Left hindlimb (tissue), 1 donor: Measurements from ENCODE around the gene PPP4C.

Experiments
- DNase-seq: peaks from one replicate; pipeline ENCODE4 v3.0.0-alpha.2; 2018

Gene PPP4C

DNA sequence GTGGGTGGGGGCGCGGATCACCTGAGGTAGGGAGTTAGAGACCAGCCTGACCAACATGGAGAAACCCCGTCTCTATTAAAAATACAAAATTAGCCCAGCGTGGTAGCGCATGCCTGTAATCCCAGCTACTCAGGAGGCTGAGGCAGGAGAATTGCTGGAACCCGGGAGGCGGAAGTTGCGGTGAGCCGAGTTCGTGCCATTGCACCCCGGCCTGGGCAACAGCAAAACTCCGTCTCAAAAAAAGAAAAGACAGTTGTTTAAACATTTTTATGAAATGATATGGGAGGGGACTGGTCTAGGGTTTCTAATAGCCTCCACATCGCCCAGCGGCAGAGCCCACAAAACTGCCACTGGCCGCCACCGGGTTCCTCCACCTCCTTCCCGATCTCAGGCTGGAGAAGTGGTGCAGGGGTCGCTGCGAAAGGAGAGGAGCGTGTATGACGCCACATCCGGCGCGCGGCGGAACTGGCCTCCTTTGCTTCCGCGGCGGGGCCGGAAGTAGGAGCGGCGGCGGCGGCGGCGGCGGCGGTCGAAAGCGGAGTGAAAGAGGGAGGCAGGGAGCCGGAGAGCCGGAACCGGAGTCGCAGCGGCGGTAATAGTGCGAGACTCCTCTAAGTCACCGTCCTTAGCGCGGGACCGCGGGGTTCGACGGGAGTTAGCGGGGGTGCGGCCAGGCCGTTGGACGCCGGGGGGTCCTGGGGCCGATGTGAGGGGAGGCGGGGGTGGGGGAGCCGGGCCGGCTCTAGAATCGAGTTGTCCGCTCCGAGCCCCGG is at the start of gene PPP4C:
PPP4C (plus strand) TSS at position 492 of the 773 bp plus-strand sequence. CDS start 384 bp downstream, outside the sequence.
- DNase-seq = peak; percentile 92

- DNase-seq = no peak
These were observed 49.3 kb upstream of the PPP4C start for GRCh38 chr16:30026449-30026848.

- DNase-seq = no peak
These were observed 48.0 kb upstream of the PPP4C start for GRCh38 chr16:30027588-30028437.

- no peak for DNase-seq
These were observed 47.2 kb upstream of the PPP4C start for GRCh38 chr16:30028438-30029076.

DNA sequence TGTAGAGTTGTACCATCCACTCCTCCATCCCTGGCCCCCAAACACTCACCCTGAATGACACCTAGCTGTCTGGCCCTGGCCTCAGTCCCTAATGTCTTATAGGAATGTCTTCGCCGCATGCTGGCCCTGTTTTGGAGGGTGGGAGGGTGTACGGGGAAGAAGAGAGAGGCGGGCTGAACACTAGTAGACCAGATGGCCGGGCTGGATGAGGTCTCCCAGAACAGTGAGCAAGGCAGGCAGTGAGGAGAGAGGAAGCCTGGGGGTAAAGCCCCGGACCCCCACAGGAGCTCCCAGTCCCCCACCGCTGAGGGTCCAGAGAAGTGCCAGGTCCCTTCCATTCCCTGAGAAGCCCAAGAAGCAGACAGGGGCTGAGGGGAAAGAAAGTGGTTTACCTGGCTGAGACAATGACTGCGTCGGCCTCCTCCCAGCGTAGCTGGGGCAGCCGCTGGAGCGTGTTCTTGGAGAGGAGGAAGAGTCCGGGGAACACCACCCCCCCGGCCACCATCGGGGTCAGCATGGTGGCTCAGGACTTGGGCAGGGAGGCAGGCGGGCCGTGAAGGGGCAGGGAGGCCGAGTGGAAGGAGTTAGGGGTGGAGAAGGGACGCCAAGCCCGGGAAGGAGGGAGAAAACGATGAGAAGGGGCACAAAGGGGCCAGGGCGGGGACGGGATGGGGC is 45.6 kb upstream of the PPP4C start:
- peak; percentile 17 for DNase-seq

- peak; percentile 35 for DNase-seq
These were observed 44.9 kb upstream of the PPP4C start, which contains the start of gene TLCD3B for GRCh38 chr16:30030841-30031413. Gene TLCD3B, minus strand, starts transcription at chr16:30031271. Its CDS starts 744 bp downstream, at chr16:30030527.

DNA sequence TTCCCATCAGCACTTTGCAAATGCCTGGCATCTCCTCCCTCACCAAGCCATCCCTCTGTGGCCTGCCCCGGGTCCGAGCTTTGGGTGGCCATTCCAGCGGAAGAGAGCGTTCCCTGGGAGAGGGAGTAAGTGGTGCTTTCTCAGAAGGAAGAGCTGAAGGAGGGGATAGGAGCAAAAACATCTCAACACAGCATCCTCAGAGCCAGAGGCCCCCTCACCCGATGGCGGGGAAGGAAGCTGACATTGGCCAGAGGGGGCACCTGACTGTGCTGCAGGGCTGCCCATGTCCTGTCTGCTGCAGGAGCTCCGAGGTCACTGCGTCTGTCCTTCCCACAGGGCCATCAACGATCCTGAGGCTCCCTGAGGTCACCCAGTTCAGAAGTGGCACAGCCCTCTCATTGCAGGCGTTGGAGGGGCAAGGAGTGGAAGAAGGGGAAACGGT is 44.3 kb upstream of the PPP4C start:
- DNase-seq = peak; percentile 2

DNA sequence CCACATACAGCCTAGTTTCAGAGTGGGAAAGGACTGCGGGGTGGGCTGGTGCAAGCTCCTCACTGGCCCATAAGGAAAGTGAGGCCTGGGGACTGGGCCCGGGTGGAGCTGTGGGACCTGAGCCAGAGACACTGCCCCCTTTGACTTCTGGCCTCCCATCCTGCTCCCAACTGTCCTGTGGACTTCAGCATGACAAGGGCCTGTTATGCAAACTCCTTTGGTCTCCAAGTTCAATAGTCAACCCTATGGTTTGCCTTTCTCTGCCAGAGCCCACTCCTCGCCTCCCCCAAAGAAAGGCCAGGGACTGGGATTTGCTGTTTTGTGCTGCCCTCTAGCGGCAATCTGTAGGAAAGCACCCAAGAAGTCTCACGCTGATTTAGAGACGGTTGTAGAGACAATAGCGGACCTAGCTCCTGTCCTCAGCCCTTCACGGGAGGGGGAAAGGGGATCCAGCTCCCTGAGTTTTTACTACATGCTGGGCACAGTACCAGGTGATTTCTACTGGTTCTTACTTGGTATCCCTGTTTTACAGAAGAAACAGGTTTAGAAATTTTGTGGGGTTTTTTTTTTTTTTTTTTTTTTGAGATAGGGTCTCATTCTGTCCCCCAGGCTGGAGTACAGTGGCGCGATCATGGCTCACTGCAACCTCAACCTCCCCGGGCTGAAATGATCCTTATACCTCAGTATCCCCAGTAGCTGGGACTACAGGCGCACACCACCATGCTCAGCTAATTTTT is 43.5 kb upstream of the PPP4C start:
- peak; percentile 51 for DNase-seq

DNA sequence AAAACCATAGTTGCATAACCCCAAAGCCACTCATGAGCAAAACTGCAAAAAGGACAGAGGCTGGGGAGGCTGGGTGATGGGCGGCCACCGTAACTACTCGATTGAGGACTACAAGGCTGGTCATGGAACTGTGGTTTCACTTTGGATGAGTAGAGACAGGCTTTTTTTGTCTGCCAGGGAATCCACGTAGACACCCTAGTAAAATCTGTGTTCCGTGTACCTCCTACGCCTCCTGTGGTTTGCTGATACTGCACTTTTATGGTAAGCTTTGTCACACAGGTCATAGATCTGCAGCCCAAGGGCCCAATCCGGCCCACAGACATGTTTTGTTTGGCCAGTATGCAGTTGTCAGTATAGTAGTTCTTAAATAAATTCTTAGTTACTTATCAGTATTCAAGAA is 42.5 kb upstream of the PPP4C start:
- peak; percentile 7 for DNase-seq

DNA sequence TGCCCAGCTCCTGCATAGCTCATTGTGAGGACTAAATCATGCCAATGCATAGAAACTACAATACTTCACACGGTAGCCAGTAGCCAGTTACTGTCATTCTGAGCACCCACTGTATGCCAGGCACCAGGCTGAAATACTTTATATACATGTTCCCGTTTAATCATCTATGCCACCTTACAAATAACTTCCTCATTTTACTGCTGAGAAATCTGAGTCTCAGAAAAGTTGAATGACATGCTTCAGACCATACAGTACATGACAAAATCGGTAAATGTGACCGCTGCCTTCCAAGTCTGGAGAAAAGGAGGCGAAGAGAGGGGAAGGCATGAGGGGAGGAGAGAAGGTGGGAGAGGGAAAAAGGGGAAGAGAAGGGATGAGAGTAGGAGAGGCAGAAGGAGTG is 35.6 kb upstream of the PPP4C start:
- DNase-seq = peak; percentile 0

DNA sequence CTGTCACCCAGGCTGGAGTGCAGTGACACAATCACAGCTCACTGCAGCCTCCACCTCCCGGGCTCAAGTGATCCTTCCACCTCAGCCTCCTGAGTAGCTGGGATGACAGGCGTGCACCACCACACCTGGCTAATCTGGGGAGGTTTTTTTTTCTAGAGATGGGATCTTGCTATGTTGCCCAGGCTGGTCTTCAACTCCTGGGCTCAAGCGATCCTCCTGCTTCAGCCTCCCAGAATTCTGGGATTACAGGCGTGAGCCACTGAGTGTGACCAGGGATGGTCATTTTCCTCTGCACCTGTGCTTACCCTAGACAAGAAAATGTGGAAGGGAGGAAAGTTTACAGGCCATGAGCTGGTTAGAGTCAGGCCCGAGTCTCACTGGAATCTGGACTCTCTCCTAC is 35.1 kb upstream of the PPP4C start:
- DNase-seq = peak; percentile 0

GRCh38 chr16:30041841-30042240 is 34.0 kb upstream of the PPP4C start:
- DNase-seq = peak; percentile 3

- peak; percentile 10 for DNase-seq
These were observed 29.6 kb upstream of the PPP4C start for GRCh38 chr16:30046178-30046577.

DNA sequence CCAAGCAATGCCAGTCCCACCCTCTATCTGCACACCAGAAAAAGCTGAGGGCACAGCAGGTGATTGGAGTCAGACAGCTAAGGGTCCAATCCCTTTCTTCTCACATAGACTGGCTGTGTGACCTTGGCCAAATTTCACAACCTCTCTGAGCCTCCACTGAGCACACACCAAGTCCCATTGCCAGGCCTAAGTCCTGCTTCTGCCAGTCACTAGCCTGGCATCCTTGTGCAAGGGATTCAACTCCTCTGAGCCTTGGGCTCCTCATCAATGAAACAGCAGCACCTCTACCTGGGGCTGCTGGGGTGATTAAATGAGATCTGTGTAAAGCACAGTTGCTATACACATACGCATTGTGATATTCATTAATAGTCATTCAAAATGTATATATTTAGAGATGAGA is 29.2 kb upstream of the PPP4C start:
- DNase-seq = peak; percentile 4

GRCh38 chr16:30049871-30050270 is 25.9 kb upstream of the PPP4C start:
- peak; percentile 20 for DNase-seq

GRCh38 chr16:30051518-30051917 is 24.3 kb upstream of the PPP4C start:
- no peak for DNase-seq

DNA sequence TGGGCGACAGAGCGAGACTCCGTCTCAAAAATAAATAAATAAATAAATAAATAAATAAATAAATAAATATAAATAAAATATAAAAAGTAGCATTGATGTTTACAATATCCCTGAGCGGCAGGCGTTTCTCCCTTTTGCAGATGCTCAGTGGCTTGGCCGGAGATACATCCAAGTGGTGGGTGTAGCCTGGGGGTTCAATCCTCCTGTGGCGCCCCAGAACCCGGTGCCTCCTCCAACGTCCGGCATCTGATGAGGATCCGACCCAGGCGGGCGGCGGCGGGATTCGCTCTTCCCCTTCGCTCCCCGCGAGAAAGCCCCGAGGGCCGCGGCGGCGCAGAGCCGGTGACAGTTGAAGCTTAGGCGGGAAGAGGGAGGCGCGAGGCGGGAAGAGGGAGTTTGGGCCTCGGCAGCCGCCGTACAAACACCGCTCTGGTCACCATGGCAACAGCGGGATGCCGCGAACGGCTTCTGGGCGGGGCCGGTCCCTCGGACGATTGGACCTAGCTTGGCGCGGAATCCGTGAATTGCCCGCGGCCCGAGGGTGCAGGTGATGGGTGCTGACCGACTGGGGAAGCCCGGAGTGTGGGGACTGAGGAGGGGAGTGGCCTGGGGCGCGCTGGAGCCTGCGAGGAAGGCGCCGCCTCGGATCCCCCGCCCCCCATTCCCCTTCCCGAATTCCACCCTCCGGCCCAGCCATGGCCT is 23.0 kb upstream of the PPP4C start:
- peak; percentile 95 for DNase-seq

DNA sequence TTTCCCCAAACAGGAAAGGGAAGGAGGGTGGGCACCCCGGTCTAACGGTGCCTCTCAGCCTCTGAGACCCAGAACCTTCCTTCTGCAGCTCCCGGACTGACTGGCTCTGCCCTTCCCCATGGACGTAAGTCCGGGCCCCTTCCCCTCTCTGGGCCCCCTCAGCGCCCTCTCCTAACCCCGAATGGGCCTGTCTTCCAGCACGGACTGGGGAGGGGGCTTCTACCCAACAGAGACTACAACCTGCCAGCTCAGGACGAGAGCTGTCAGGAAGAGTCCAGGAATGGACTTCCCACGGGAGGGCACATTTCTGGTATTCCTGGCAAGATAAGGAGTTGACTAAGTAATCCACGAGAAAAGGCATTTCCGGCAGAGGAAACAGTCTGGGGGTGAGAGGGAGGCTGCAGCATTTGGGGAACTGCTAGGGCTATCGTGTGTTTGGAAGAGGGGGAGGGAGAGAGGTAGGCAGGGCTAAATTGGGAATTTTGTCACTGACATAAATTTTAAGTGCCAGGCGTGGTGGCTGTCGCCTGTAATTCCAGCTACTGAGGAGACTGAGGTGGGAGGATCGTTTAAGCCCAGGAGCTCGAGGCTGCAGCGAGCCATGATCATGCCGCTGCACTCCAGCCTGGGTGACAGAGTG is 22.3 kb upstream of the PPP4C start:
- peak; percentile 47 for DNase-seq

DNA sequence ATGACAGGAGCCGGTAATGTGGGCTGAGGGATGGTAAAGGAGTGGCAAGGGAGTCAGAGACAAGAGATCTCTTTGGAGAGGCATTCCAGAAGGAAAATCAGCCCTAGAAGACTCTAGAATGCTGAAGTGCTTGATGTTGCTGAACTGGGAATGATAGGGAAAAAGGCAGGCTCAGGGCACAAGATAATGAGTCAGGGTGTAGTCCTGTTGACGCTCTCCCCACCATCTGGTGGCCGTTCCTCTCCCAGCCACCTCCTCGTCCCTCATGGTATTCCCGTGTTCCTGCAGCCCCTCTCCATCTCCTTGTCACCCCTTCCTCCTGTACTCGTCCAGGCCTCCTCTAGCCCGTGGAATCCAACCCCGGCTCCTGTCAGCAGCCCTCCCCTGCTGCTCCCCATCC is 21.3 kb upstream of the PPP4C start:
- no peak for DNase-seq

- DNase-seq = no peak
These were observed 20.7 kb upstream of the PPP4C start for GRCh38 chr16:30054959-30055553.
